Measurements from ENCODE around the gene ANKRD31.
"Not testable (repeated sequence)": the region's sequence is repeated elsewhere in the genome, so short reads cannot be mapped to it uniquely, and the experiment has no call there.

Gene ANKRD31

DNA sequence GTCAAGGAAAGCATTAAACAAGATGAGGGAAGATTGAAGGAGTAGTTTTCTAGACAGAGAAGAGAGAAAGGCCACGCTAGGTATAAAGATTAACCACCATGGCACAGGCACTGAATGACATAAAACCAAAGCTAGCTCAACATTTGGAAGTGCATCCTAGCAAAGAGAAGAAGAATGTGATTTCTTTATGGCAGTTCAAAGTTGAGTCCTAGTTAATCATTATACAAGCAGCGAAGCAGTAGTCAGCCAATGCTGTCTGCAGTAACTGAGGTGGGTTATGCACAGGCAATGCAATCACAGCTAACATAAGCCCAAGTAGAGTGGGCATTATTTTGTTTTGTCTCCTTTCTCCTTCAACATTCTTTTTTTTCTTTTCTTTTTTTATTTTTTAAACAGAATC is 24.0 kb upstream of the ANKRD31 start:
- no peak overlapping the region for H3K4me3 ChIP-seq (ENCODE audit: low read depth, low read length)
- CTCF ChIA-PET, result no interaction called here
- POLR2A ChIA-PET, result no interaction called here
- TF ChIP-seq CTCF (IDR thresholded peaks at IDR 0.05; ENCODE audit: insufficient read depth, low read length, missing control alignments), result no peak
- no peak for DNase-seq (ENCODE audit: low read depth, low spot score)

DNA sequence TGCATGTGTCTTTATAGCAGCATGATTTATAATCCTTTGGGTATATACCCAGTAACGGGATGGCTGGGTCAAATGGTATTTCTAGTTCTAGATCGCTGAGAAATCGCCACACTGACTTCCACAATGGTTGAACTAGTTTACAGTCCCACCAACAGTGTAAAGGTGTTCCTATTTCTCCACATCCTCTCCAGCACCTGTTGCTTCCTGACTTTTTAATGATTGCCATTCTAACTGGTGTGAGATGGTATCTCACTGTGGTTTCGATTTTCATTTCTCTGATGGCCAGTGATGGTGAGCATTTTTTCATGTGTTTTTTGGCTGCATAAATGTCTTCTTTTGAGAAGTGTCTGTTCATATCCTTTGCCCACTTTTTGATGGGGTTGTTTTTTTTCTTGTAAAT is 13.8 kb upstream of the ANKRD31 start:
- CTCF ChIA-PET; DNase-seq (ENCODE audit: low read depth, low spot score); POLR2A ChIA-PET; H3K4me3 ChIP-seq (ENCODE audit: low read depth, low read length): not testable (repeated sequence)

DNA sequence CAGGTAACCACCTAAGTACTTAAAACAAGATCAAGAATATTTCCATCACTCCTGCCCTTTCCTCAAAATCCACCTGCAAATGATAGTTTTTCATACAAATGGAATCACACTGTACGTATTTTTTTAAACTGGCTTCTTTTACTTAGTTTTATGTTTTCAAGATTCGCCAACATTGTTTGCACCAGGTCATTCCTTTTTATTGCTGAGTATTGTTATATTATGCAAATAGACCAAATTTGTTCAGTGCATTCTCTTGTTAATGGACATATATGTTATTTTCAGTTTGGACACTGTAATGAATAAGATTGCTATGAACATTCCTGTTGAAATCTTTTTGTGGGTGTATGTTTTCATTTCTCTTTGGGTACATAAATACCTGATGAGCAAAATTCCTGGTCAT is 8.3 kb upstream of the ANKRD31 start:
- no peak for TF ChIP-seq CTCF (IDR thresholded peaks at IDR 0.05; ENCODE audit: insufficient read depth, low read length, missing control alignments)
- ChIA-PET CTCF (no interaction called here), POLR2A (no interaction called here)
- no peak for DNase-seq (ENCODE audit: low read depth, low spot score)
- no peak overlapping the region for H3K4me3 ChIP-seq (ENCODE audit: low read depth, low read length)

DNA sequence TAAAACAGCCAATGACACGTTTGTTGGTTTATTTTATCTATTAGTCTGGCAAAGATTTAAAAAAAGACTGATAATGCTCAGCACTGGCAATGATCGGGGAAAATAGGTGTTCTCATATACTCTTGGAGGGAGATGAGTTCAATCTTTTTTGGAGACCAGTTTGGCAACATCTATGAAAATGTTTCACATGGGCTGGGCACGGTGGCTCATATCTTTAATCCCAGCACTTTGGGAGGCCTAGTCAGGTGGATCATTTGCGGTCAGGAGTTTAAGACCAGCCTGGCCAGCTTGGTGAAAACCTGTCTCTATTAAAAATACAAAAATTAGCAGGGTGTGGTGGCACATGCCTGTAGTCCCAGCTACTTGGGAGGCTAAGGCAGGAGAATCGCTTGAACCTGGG is 6.8 kb upstream of the ANKRD31 start:
- no peak for DNase-seq (ENCODE audit: low read depth, low spot score)
- ChIA-PET POLR2A (no interaction called here), CTCF (no interaction called here)
- no peak overlapping the region for H3K4me3 ChIP-seq (ENCODE audit: low read depth, low read length)
- no peak for TF ChIP-seq CTCF (IDR thresholded peaks at IDR 0.05; ENCODE audit: insufficient read depth, low read length, missing control alignments)

- no peak for DNase-seq (ENCODE audit: low read depth, low spot score)
- POLR2A ChIA-PET, result no interaction called here
- TF ChIP-seq CTCF (IDR thresholded peaks at IDR 0.05; ENCODE audit: insufficient read depth, low read length, missing control alignments), result no peak
- CTCF ChIA-PET, result no interaction called here
- H3K4me3 ChIP-seq (ENCODE audit: low read depth, low read length), result no peak overlapping the region
These were observed 6.4 kb upstream of the ANKRD31 start for GRCh38 chr5:75243100-75243499.

- no peak overlapping the region for H3K4me3 ChIP-seq (ENCODE audit: low read depth, low read length)
- ChIA-PET POLR2A (no interaction called here), CTCF (interaction anchor here (0.8 kb wide), 1 partner anchor 9 kb away, joined by 3 read pairs; no protein-coding TSS in a partner anchor)
- DNase-seq (ENCODE audit: low read depth, low spot score), result no peak
- TF ChIP-seq CTCF (IDR thresholded peaks at IDR 0.05; ENCODE audit: insufficient read depth, low read length, missing control alignments), result no peak
These were observed 5.4 kb upstream of the ANKRD31 start for GRCh38 chr5:75242067-75242466.

DNA sequence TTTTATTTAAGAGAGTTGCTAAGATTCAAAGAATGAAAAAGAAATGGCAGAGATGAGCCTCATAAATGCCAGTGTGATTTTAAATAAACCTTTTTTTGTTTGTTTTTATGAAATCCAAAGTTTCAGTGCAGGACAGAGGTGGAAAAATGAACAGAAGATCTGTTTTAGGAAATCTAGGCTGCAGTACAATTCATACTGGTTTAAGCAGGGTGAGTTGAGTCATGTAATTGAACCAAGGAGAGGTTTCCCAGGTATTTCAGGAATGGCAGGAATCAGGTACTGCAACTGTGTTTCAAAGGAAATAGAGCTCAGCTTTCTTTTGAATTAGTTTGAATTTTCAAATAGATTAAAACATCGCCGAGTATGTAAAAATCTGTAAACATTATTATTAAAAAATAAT is 3.0 kb upstream of the ANKRD31 start:
- ChIA-PET CTCF (no interaction called here), POLR2A (no interaction called here)
- H3K4me3 ChIP-seq (ENCODE audit: low read depth, low read length), result no peak overlapping the region
- no peak for TF ChIP-seq CTCF (IDR thresholded peaks at IDR 0.05; ENCODE audit: insufficient read depth, low read length, missing control alignments)
- DNase-seq (ENCODE audit: low read depth, low spot score), result no peak

Data from AG04449 (cell line).